Tibial artery (tissue), 4 donors: ENCODE data around the gene PXT1.

Experiments
- DNase-seq, 2 donors: peaks; one replicate each; pipeline ENCODE4 v3.0.0-alpha.2; 2019
- H3K27ac ChIP-seq, 2 donors: fragments of 200-600 bp; sonication (generic) in 1 of 2; 1 replicate in 1 of 2; 2 replicates in 1 of 2; pipeline ENCODE4 v1.5.1; 2018 to 2019; ENCODE audit warnings: mild to moderate bottlenecking in 1 of 2
- H3K27me3 ChIP-seq, 2 donors: fragments of 200-600 bp; sonication (generic) in 1 of 2; one replicate each; pipeline versions ENCODE4 v1.5.1 to v1.6.0; 2016 to 2019
- H3K36me3 ChIP-seq, 3 donors: fragments of 200-600 bp; sonication (generic) in 2 of 3; one replicate each; pipeline ENCODE4 v1.5.1; 2016 to 2019; ENCODE audit warnings: mild to moderate bottlenecking in 2 of 3
- H3K4me1 ChIP-seq, 4 donors: fragments of 200-600 bp; sonication (generic) in 2 of 4; 1 replicate in 3 of 4; 2 replicates in 1 of 4; pipeline ENCODE4 v1.5.1; 2016 to 2019
- H3K4me3 ChIP-seq, 2 donors: fragments of 200-600 bp; sonication (generic) in 1 of 2; 1 replicate in 1 of 2; 2 replicates in 1 of 2; pipeline ENCODE4 v1.5.1; 2018 to 2019; ENCODE audit warnings: mild to moderate bottlenecking in 2 of 2
- H3K9me3 ChIP-seq, 3 donors: fragments of 200-600 bp; sonication (generic) in 1 of 3; one replicate each; pipeline ENCODE4 v1.5.1; 2016 to 2019
- CTCF ChIP-seq, 2 experiments: fragments of 200-600 bp in 1 of 2; fragments of 450-650 bp in 1 of 2; IDR thresholded peaks; one replicate each; pipeline ENCODE4 v1.5.1; 2017 to 2019; ENCODE audit warnings: antibody characterized with exemption in 2 of 2, mild to moderate bottlenecking in 1 of 2, moderate library complexity in 1 of 2
- intact Hi-C: fragments of 100-400 bp; cut with DNase I; formaldehyde crosslinking; loops from one replicate; pipeline ENCODE4 v1.15.0; 2023; ENCODE audit warnings: low total_unique reads

The PXT1 gene

GRCh38 chr6:36381502-36382389, 60.9 kb downstream of the PXT1 start:
- TF ChIP-seq CTCF (IDR thresholded peaks at IDR 0.05): no peak
- DNase-seq: no peak
- Histone ChIP-seq H3K27ac (peak overlapping the region; percentile 37 to 43), H3K4me1 (peaks cover 0 to 40% (median 5%) of the 10 kb centered on the region in 4 donors), H3K27me3 (no peaks in the 10 kb centered on the region), H3K36me3 (no peaks in the 10 kb centered on the region), H3K9me3 (no peaks in the 10 kb centered on the region), H3K4me3 (no peak overlapping the region)
- intact Hi-C loops: no loop called here

GRCh38 chr6:36380166-36380565, 62.5 kb downstream of the PXT1 start:
- DNase-seq: no peak
- no peak overlapping the region for H3K4me3 ChIP-seq
- H3K27ac ChIP-seq: no peak overlapping the region
- peaks cover 0 to 32% (median 5%) of the 10 kb centered on the region in 4 donors for H3K4me1 ChIP-seq
- TF ChIP-seq CTCF (IDR thresholded peaks at IDR 0.05): no peak
- intact Hi-C loops: no loop called here
- H3K36me3 ChIP-seq: no peaks in the 10 kb centered on the region
- H3K9me3 ChIP-seq: no peaks in the 10 kb centered on the region
- H3K27me3 ChIP-seq: no peaks in the 10 kb centered on the region

GRCh38 chr6:36378936-36379335, 63.7 kb downstream of the PXT1 start:
- peaks cover 0 to 32% (median 5%) of the 10 kb centered on the region in 4 donors for H3K4me1 ChIP-seq
- H3K9me3 ChIP-seq: no peaks in the 10 kb centered on the region
- TF ChIP-seq CTCF (IDR thresholded peaks at IDR 0.05): no peak
- no peaks in the 10 kb centered on the region for H3K36me3 ChIP-seq
- DNase-seq: no peak
- intact Hi-C loops: no loop called here
- H3K27me3 ChIP-seq: no peaks in the 10 kb centered on the region
- no peak overlapping the region for H3K4me3 ChIP-seq
- no peak overlapping the region for H3K27ac ChIP-seq

- Histone ChIP-seq H3K4me3 (no peak overlapping the region), H3K9me3 (no peaks in the 10 kb centered on the region), H3K27me3 (no peaks in the 10 kb centered on the region), H3K4me1 (peaks cover 0 to 32% (median 5%) of the 10 kb centered on the region in 4 donors), H3K36me3 (no peaks in the 10 kb centered on the region), H3K27ac (peak overlapping the region; percentile 43 to 65)
- no peak for TF ChIP-seq CTCF (IDR thresholded peaks at IDR 0.05)
- intact Hi-C loops: no loop called here
- DNase-seq: no peak
Observed at GRCh38 chr6:36378243-36378920, 64.3 kb downstream of the PXT1 start.

- Histone ChIP-seq H3K9me3 (no peaks in the 10 kb centered on the region), H3K4me1 (peaks cover 0 to 27% (median 5%) of the 10 kb centered on the region in 4 donors), H3K27me3 (no peaks in the 10 kb centered on the region), H3K27ac (peak overlapping the region; percentile 43 to 65), H3K4me3 (no peak overlapping the region), H3K36me3 (no peaks in the 10 kb centered on the region)
- no peak for TF ChIP-seq CTCF (IDR thresholded peaks at IDR 0.05)
- DNase-seq: peak in 1 of 2 donors; percentile 78
- intact Hi-C loops: no loop called here
Observed at GRCh38 chr6:36377594-36377993, 65.1 kb downstream of the PXT1 start.
